Transverse colon (tissue), 4 donors: ENCODE measurements around the gene RASAL2.

ENCODE experiments used
- CTCF ChIP-seq, 5 experiments: fragments of 200-600 bp in 3 of 5; fragments of 450-650 bp in 2 of 5; sonication (generic) in 3 of 5; IDR thresholded peaks; 1 replicate in 2 of 5; 2 replicates in 3 of 5; pipeline ENCODE4 v1.5.1; 2016 to 2017; ENCODE audit warnings: antibody characterized with exemption in 5 of 5, inconsistent platforms in 3 of 5, mild to moderate bottlenecking in 2 of 5, moderate library complexity in 1 of 5
- EP300 ChIP-seq: sonication (generic); formaldehyde crosslinking; IDR thresholded peaks from one replicate; pipeline ENCODE4 v1.6.1; 2017; ENCODE audit warnings: antibody characterized with exemption, low read depth
- POLR2A ChIP-seq: fragments of 450-650 bp; IDR thresholded peaks from one replicate; pipeline ENCODE4 v1.6.1; 2016; ENCODE audit warnings: antibody characterized with exemption, mild to moderate bottlenecking, moderate library complexity
- POLR2AphosphoS5 ChIP-seq, 3 donors: sonication (generic); formaldehyde crosslinking; IDR thresholded peaks; one replicate each; pipeline ENCODE4 v1.6.1; 2016; ENCODE audit warnings: antibody characterized with exemption in 3 of 3

GRCh38 chr1:178146436-178146835 is 52.5 kb downstream of the RASAL2 start:
- TF ChIP-seq CTCF (IDR thresholded peaks at IDR 0.05) (no peak), EP300 (no peak), POLR2A (no peak), POLR2AphosphoS5 (IDR thresholded peaks at IDR 0.05) (no peak)
